ENCODE results near the gene CITED4.

GRCh38 chr1:40831001-40831732, 31.0 kb downstream of the CITED4 start:
- TF ChIP-seq CTCF (IDR thresholded peaks at IDR 0.05; ENCODE audit: poor library complexity, severe bottlenecking) (no peak), POLR2AphosphoS5 (IDR thresholded peaks at IDR 0.05) (no peak), RAD21 (conservative IDR thresholded peaks at IDR 0.05) (no peak), EZH2 (IDR thresholded peaks at IDR 0.05; ENCODE audit: borderline replicate concordance, insufficient read depth, low read length, poor library complexity, severe bottlenecking) (no peak), SMC3 (conservative IDR thresholded peaks at IDR 0.05; ENCODE audit: poor library complexity) (no peak), REST (IDR thresholded peaks at IDR 0.05; ENCODE audit: borderline replicate concordance) (no peak), EP300 (conservative IDR thresholded peaks at IDR 0.05; ENCODE audit: poor library complexity, severe bottlenecking) (no peak), MXI1 (conservative IDR thresholded peaks at IDR 0.05; ENCODE audit: poor library complexity, severe bottlenecking) (no peak), TAF1 (IDR thresholded peaks at IDR 0.05; ENCODE audit: low read depth) (no peak)
